HEK293 (cell line): Measurements from ENCODE around the gene MRPS24.

Experiments used
- CTCF ChIA-PET: fragments of 350-600 bp; formaldehyde crosslinking; extraction: SDS; loops from one replicate; lab custom pipeline; 2021; ENCODE audit warnings: antibody characterized with exemption; lab: Yijun Ruan, JAX
- POLR2A ChIA-PET: fragments of 300-600 bp; formaldehyde crosslinking; extraction: SDS; loops from one replicate; lab custom pipeline; 2020; ENCODE audit warnings: antibody characterized with exemption, inconsistent platforms; lab: Yijun Ruan, JAX
- H3K27ac ChIP-seq: fragments of 200-500 bp; sonication (Bioruptor generic); 2 replicates; pipeline ENCODE4 v1.5.1; 2014; ENCODE audit warnings: low read depth, low read length, control low read depth, inconsistent platforms; ENCODE audit errors: extremely low read depth
- H3K36me3 ChIP-seq, 2 experiments: fragments of 200-500 bp in 1 of 2; sonication (Bioruptor generic) in 1 of 2; 1 replicate in 1 of 2; 2 replicates in 1 of 2; pipeline ENCODE4 v1.5.1; 2014 to 2017; ENCODE audit warnings: inconsistent platforms in 2 of 2, low read length in 2 of 2; ENCODE audit not compliant: control insufficient read depth in 2 of 2, insufficient read depth in 1 of 2
- H3K4me1 ChIP-seq: fragments of 200-500 bp; sonication (Bioruptor generic); 2 replicates; pipeline ENCODE4 v1.5.1; 2014; ENCODE audit warnings: mild to moderate bottlenecking, low read length, inconsistent platforms; ENCODE audit not compliant: control insufficient read depth, insufficient read depth
- H3K4me3 ChIP-seq: 2 replicates; pipeline ENCODE4 v1.5.1; 2011; ENCODE audit warnings: low read depth, mild to moderate bottlenecking, control low read depth, low read length, moderate library complexity
- H3K9me3 ChIP-seq: fragments of 200-500 bp; sonication (Bioruptor generic); 2 replicates; pipeline ENCODE4 v1.5.1; 2014; ENCODE audit warnings: low read depth, low read length, inconsistent platforms; ENCODE audit not compliant: control insufficient read depth, insufficient read depth
- BCL11B ChIP-seq: fragments of 450-650 bp; formaldehyde crosslinking; IDR thresholded peaks from 2 replicates; pipeline ENCODE4 v1.5.1; 2016; ENCODE audit warnings: low read depth, missing biosample characterization, missing genetic modification characterization
- FEZF1 ChIP-seq: fragments of 450-650 bp; formaldehyde crosslinking; IDR thresholded peaks from 2 replicates; pipeline ENCODE4 v1.5.1; 2016; ENCODE audit warnings: missing biosample characterization, missing genetic modification characterization
- HOXD13 ChIP-seq: sonication (generic); formaldehyde crosslinking; IDR thresholded peaks from 2 replicates; pipeline ENCODE4 v1.8.0; 2022; ENCODE audit warnings: missing genetic modification reagents, borderline replicate concordance
- KLF1 ChIP-seq: fragments of 450-650 bp; formaldehyde crosslinking; IDR thresholded peaks from 2 replicates; pipeline ENCODE4 v1.5.1; 2016; ENCODE audit warnings: missing biosample characterization, missing genetic modification characterization
- KLF7 ChIP-seq: fragments of 450-650 bp; formaldehyde crosslinking; IDR thresholded peaks from 2 replicates; pipeline ENCODE4 v1.5.1; 2016; ENCODE audit warnings: missing biosample characterization, missing genetic modification characterization, borderline replicate concordance
- MEIS1 ChIP-seq: sonication (generic); formaldehyde crosslinking; IDR thresholded peaks from 2 replicates; pipeline ENCODE4 v1.8.1; 2022; ENCODE audit warnings: missing genetic modification reagents, mild to moderate bottlenecking, borderline replicate concordance
- MYNN ChIP-seq: fragments of 450-650 bp; formaldehyde crosslinking; IDR thresholded peaks from 2 replicates; pipeline ENCODE4 v1.5.1; 2016; ENCODE audit warnings: missing biosample characterization, missing genetic modification characterization, borderline replicate concordance
- MZF1 ChIP-seq: fragments of 450-650 bp; formaldehyde crosslinking; IDR thresholded peaks from 2 replicates; pipeline ENCODE4 v1.5.1; 2017; ENCODE audit warnings: missing biosample characterization, missing genetic modification characterization, borderline replicate concordance
- RBAK ChIP-seq: fragments of 450-650 bp; formaldehyde crosslinking; IDR thresholded peaks from 2 replicates; pipeline ENCODE4 v1.5.1; 2016; ENCODE audit warnings: missing biosample characterization, missing genetic modification characterization
- ZNF10 ChIP-seq: fragments of 450-650 bp; formaldehyde crosslinking; IDR thresholded peaks from 2 replicates; pipeline ENCODE4 v1.5.1; 2017; ENCODE audit warnings: missing biosample characterization, missing genetic modification characterization
- ZNF274 ChIP-seq, 2 experiments: fragments of 200-500 bp in 1 of 2; fragments of 450-650 bp in 1 of 2; sonication (Bioruptor generic) in 1 of 2; formaldehyde crosslinking in 1 of 2; IDR thresholded peaks; 2 replicates each; pipeline versions ENCODE4 v1.5.1 to v1.6.1; 2014 to 2016; ENCODE audit warnings: borderline replicate concordance in 1 of 2, inconsistent platforms in 1 of 2, low read length in 1 of 2, missing biosample characterization in 1 of 2, missing genetic modification characterization in 1 of 2
- ZNF394 ChIP-seq: fragments of 450-650 bp; formaldehyde crosslinking; IDR thresholded peaks from 2 replicates; pipeline ENCODE4 v1.5.1; 2016; ENCODE audit warnings: missing biosample characterization, missing genetic modification characterization, mild to moderate bottlenecking, moderate library complexity, borderline replicate concordance
- ZNF585B ChIP-seq: fragments of 450-650 bp; formaldehyde crosslinking; IDR thresholded peaks from 2 replicates; pipeline ENCODE4 v1.5.1; 2016; ENCODE audit warnings: missing biosample characterization, missing genetic modification characterization
- ZNF747 ChIP-seq: fragments of 450-650 bp; formaldehyde crosslinking; IDR thresholded peaks from 2 replicates; pipeline ENCODE4 v1.5.1; 2016; ENCODE audit warnings: missing biosample characterization, missing genetic modification characterization
- TF ChIP-seq, protein P1 (sequence below): fragments of 450-650 bp; formaldehyde crosslinking; IDR thresholded peaks from 2 replicates; pipeline ENCODE4 v1.5.1; 2016; ENCODE audit warnings: missing biosample characterization, missing genetic modification characterization
- TF ChIP-seq, protein P2 (sequence below): fragments of 450-650 bp; formaldehyde crosslinking; IDR thresholded peaks from 2 replicates; pipeline ENCODE4 v1.5.1; 2016; ENCODE audit warnings: missing biosample characterization, missing genetic modification characterization
- TF ChIP-seq, protein P3 (sequence below): fragments of 450-650 bp; formaldehyde crosslinking; IDR thresholded peaks from 2 replicates; pipeline ENCODE4 v1.5.1; 2016; ENCODE audit warnings: missing biosample characterization, missing genetic modification characterization, low read depth
- TF ChIP-seq, protein P4 (sequence below): IDR thresholded peaks from 2 replicates; pipeline ENCODE4 v1.6.1; 2011; ENCODE audit warnings: mild to moderate bottlenecking, low read depth, low read length, borderline replicate concordance
- TF ChIP-seq, protein P5 (sequence below): fragments of 450-650 bp; formaldehyde crosslinking; IDR thresholded peaks from 2 replicates; pipeline ENCODE4 v1.5.1; 2016; ENCODE audit warnings: missing biosample characterization, missing genetic modification characterization
- TF ChIP-seq, protein P6 (sequence below): fragments of 450-650 bp; formaldehyde crosslinking; IDR thresholded peaks from 2 replicates; pipeline ENCODE4 v1.5.1; 2016; ENCODE audit warnings: missing biosample characterization, missing genetic modification characterization

MRPS24 gene

DNA sequence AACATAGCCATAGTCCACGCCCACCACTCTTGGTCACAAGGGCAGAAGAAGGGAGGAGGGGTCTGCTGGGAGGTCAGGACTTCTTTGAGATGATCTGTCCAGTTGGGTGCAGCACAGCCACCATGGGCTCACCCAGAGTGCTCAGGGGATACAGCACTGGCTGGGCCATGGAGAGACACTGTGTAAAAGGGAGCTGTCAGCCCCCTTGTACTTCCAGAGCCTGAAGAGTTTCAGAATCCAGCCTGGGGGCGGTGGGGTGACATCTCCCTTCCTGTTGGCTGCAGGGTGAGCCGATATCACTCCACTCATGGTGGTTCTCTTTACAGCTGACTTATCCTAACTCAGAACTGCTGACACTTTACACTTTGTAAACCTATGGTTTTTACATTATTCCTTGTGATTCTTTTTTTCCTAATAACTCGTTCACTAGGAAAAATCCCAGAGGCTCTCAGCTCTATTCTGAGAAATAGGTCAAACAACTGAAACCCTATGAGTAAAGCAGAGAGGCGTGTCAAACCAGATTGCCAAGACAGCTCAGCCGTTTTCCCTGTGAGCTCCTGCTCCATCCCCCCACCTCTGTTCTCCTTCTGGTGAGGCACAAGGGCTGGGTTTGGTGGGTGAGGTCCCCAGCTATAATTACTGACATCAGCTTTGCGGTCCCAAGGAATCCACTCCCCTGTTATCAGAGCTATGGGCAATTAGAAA, 3.2 kb upstream of the MRPS24 start:
- H3K9me3 ChIP-seq: no peaks in the 10 kb centered on the region
- ChIA-PET POLR2A (interaction anchor here (0.5 kb wide), 1 partner anchor 949 kb away, joined by 3 read pairs; no protein-coding TSS in a partner anchor), CTCF (no interaction called here)
- H3K27ac ChIP-seq: no peak overlapping the region
- TF ChIP-seq, protein P1, sequence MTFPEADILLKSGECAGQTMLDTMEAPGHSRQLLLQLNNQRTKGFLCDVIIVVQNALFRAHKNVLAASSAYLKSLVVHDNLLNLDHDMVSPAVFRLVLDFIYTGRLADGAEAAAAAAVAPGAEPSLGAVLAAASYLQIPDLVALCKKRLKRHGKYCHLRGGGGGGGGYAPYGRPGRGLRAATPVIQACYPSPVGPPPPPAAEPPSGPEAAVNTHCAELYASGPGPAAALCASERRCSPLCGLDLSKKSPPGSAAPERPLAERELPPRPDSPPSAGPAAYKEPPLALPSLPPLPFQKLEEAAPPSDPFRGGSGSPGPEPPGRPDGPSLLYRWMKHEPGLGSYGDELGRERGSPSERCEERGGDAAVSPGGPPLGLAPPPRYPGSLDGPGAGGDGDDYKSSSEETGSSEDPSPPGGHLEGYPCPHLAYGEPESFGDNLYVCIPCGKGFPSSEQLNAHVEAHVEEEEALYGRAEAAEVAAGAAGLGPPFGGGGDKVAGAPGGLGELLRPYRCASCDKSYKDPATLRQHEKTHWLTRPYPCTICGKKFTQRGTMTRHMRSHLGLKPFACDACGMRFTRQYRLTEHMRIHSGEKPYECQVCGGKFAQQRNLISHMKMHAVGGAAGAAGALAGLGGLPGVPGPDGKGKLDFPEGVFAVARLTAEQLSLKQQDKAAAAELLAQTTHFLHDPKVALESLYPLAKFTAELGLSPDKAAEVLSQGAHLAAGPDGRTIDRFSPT (tag by site-specific recombination): no peak
- TF ChIP-seq MZF1 (no peak), KLF1 (tag by site-specific recombination) (peak; percentile 45), FEZF1 (tag by site-specific recombination) (no peak), BCL11B (no peak)
- TF ChIP-seq, protein P2, sequence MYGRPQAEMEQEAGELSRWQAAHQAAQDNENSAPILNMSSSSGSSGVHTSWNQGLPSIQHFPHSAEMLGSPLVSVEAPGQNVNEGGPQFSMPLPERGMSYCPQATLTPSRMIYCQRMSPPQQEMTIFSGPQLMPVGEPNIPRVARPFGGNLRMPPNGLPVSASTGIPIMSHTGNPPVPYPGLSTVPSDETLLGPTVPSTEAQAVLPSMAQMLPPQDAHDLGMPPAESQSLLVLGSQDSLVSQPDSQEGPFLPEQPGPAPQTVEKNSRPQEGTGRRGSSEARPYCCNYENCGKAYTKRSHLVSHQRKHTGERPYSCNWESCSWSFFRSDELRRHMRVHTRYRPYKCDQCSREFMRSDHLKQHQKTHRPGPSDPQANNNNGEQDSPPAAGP (tag by site-specific recombination): 0 out of 2 replicates have a peak, but pooled peaks have one; percentile 29
- H3K36me3 ChIP-seq: peaks cover 0 to 32% of the 10 kb centered on the region in 2 experiments; a peak in 1 of 3 replicates
- H3K4me1 ChIP-seq: peaks cover 3% of the 10 kb centered on the region; the same call in 1 of the 2 replicates
- H3K4me3 ChIP-seq: no peak overlapping the region

DNA sequence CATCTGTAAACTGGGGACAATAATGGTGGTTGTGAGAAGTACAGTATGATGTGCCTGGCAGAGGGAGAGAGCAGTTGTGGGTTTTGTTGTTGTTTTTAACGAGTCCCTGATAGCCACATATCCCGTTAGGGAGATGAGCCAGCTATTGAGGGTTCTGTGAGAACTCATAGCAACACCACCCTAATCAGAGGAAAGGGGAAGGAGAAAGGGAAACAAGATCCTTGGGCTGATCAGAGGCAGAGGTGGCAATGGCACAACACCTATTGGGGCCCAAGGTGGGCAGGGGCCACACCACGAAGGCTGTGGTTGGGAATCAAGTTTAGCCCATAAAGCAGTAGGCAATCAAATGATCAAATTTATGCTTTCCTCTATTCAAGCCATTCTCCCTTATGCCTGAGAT, 1.7 kb upstream of the MRPS24 start:
- ChIA-PET CTCF (interaction anchor here (0.6 kb wide), 1 partner anchor 15 kb away, joined by 3 read pairs; no protein-coding TSS in a partner anchor), POLR2A (no interaction called here)
- TF ChIP-seq ZNF394 (tag by site-specific recombination): no peak
- no peak for TF ChIP-seq KLF7 (tag by site-specific recombination)
- TF ChIP-seq ZNF747 (tag by site-specific recombination): no peak
- TF ChIP-seq ZNF274 (IDR thresholded peaks at IDR 0.05; ENCODE audit: low read length): no peak
- TF ChIP-seq ZNF274 (tag by site-specific recombination; IDR thresholded peaks at IDR 0.05; ENCODE audit: borderline replicate concordance): peak; percentile 87
- TF ChIP-seq, protein P3, sequence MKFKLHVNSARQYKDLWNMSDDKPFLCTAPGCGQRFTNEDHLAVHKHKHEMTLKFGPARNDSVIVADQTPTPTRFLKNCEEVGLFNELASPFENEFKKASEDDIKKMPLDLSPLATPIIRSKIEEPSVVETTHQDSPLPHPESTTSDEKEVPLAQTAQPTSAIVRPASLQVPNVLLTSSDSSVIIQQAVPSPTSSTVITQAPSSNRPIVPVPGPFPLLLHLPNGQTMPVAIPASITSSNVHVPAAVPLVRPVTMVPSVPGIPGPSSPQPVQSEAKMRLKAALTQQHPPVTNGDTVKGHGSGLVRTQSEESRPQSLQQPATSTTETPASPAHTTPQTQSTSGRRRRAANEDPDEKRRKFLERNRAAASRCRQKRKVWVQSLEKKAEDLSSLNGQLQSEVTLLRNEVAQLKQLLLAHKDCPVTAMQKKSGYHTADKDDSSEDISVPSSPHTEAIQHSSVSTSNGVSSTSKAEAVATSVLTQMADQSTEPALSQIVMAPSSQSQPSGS: no peak
- TF ChIP-seq, protein P4, sequence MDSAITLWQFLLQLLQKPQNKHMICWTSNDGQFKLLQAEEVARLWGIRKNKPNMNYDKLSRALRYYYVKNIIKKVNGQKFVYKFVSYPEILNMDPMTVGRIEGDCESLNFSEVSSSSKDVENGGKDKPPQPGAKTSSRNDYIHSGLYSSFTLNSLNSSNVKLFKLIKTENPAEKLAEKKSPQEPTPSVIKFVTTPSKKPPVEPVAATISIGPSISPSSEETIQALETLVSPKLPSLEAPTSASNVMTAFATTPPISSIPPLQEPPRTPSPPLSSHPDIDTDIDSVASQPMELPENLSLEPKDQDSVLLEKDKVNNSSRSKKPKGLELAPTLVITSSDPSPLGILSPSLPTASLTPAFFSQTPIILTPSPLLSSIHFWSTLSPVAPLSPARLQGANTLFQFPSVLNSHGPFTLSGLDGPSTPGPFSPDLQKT: no peak
- TF ChIP-seq ZNF585B: no peak
- TF ChIP-seq MYNN (tag by site-specific recombination): no peak
- TF ChIP-seq, protein P5, sequence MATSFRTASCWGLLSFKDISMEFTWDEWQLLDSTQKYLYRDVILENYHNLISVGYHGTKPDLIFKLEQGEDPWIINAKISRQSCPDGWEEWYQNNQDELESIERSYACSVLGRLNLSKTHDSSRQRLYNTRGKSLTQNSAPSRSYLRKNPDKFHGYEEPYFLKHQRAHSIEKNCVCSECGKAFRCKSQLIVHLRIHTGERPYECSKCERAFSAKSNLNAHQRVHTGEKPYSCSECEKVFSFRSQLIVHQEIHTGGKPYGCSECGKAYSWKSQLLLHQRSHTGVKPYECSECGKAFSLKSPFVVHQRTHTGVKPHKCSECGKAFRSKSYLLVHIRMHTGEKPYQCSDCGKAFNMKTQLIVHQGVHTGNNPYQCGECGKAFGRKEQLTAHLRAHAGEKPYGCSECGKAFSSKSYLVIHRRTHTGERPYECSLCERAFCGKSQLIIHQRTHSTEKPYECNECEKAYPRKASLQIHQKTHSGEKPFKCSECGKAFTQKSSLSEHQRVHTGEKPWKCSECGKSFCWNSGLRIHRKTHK (tag by site-specific recombination): no peak
- TF ChIP-seq ZNF10 (tag by site-specific recombination): peak; percentile 27; the same call in 1 of the 2 replicates
- no peak for TF ChIP-seq MEIS1 (CRISPR knock-in tag)
- TF ChIP-seq RBAK (tag by site-specific recombination): no peak
- TF ChIP-seq, protein P6, sequence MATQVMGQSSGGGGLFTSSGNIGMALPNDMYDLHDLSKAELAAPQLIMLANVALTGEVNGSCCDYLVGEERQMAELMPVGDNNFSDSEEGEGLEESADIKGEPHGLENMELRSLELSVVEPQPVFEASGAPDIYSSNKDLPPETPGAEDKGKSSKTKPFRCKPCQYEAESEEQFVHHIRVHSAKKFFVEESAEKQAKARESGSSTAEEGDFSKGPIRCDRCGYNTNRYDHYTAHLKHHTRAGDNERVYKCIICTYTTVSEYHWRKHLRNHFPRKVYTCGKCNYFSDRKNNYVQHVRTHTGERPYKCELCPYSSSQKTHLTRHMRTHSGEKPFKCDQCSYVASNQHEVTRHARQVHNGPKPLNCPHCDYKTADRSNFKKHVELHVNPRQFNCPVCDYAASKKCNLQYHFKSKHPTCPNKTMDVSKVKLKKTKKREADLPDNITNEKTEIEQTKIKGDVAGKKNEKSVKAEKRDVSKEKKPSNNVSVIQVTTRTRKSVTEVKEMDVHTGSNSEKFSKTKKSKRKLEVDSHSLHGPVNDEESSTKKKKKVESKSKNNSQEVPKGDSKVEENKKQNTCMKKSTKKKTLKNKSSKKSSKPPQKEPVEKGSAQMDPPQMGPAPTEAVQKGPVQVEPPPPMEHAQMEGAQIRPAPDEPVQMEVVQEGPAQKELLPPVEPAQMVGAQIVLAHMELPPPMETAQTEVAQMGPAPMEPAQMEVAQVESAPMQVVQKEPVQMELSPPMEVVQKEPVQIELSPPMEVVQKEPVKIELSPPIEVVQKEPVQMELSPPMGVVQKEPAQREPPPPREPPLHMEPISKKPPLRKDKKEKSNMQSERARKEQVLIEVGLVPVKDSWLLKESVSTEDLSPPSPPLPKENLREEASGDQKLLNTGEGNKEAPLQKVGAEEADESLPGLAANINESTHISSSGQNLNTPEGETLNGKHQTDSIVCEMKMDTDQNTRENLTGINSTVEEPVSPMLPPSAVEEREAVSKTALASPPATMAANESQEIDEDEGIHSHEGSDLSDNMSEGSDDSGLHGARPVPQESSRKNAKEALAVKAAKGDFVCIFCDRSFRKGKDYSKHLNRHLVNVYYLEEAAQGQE (tag by site-specific recombination): no peak
- no peak for TF ChIP-seq HOXD13 (CRISPR knock-in tag)
- Histone ChIP-seq H3K4me3 (no peak overlapping the region), H3K4me1 (peaks cover 3% of the 10 kb centered on the region; the same call in 1 of the 2 replicates), H3K27ac (no peak overlapping the region), H3K9me3 (no peaks in the 10 kb centered on the region), H3K36me3 (peaks cover 12 to 30% of the 10 kb centered on the region in 2 experiments)
